Sigmoid colon (tissue), 4 donors: Measurements from ENCODE around the gene FBXW11.

Experiments
- EP300 ChIP-seq, 4 donors: sonication (generic); formaldehyde crosslinking; IDR thresholded peaks; one replicate each; pipeline ENCODE4 v1.6.1; 2017; ENCODE audit warnings: antibody characterized with exemption in 4 of 4
- POLR2A ChIP-seq, 2 donors: fragments of 450-650 bp; IDR thresholded peaks; one replicate each; pipeline ENCODE4 v1.6.1; 2016; ENCODE audit warnings: antibody characterized with exemption in 2 of 2, mild to moderate bottlenecking in 2 of 2, moderate library complexity in 2 of 2
- POLR2AphosphoS5 ChIP-seq, 4 donors: sonication (generic); formaldehyde crosslinking; IDR thresholded peaks; one replicate each; pipeline ENCODE4 v1.6.1; 2017; ENCODE audit warnings: antibody characterized with exemption in 4 of 4
- TF ChIP-seq, protein P1 (sequence below), 4 experiments: fragments of 450-650 bp in 3 of 4; fragments of 200-600 bp in 1 of 4; IDR thresholded peaks; one replicate each; pipeline ENCODE4 v1.5.1; 2016 to 2019; ENCODE audit warnings: antibody characterized with exemption in 4 of 4, mild to moderate bottlenecking in 3 of 4, moderate library complexity in 2 of 4

DNA sequence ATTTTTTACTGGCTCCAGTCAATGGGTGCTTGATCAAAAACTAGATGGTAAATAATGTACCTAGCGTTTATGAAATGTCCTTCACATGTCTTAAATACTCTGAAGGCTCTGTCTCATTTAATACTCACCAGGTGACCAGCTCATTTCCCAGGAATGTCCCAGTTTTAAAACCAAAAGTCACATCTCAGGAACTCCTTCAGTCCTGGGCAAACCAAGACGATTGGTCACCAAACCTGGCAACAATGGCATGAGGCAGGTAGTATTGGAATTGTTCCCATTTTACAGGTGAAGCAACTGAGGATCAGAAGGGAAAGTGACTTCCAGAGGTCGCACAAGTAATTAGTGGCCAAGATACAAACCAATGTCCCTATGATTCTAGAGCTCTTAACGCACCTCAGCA lies 193.2 kb downstream of the FBXW11 start:
- no peak for TF ChIP-seq POLR2A (IDR thresholded peaks at IDR 0.05)
- TF ChIP-seq, protein P1, sequence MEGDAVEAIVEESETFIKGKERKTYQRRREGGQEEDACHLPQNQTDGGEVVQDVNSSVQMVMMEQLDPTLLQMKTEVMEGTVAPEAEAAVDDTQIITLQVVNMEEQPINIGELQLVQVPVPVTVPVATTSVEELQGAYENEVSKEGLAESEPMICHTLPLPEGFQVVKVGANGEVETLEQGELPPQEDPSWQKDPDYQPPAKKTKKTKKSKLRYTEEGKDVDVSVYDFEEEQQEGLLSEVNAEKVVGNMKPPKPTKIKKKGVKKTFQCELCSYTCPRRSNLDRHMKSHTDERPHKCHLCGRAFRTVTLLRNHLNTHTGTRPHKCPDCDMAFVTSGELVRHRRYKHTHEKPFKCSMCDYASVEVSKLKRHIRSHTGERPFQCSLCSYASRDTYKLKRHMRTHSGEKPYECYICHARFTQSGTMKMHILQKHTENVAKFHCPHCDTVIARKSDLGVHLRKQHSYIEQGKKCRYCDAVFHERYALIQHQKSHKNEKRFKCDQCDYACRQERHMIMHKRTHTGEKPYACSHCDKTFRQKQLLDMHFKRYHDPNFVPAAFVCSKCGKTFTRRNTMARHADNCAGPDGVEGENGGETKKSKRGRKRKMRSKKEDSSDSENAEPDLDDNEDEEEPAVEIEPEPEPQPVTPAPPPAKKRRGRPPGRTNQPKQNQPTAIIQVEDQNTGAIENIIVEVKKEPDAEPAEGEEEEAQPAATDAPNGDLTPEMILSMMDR (IDR thresholded peaks at IDR 0.05): no peak
- TF ChIP-seq POLR2AphosphoS5 (IDR thresholded peaks at IDR 0.05): no peak
- no peak for TF ChIP-seq EP300 (IDR thresholded peaks at IDR 0.05)
